A549 (cell line): ENCODE results near the gene CALML5. TPM values are rescaled to one million over a fixed set of nuclear protein-coding genes. Genes with fewer than 3 reads are reported as not detected.

ENCODE experiments used
- ATAC-seq, 2 experiments: fragments of 200-7000 bp in 1 of 2; fragments of >200 bp in 1 of 2; cut with Nextera tagmentation in 1 of 2; cut with Tn5 transposase in 1 of 2; 3 replicates each; pipeline versions ENCODE4 v1.8.0 to v1.9.1; 2018 to 2020; ENCODE audit warnings: mild to moderate bottlenecking in 1 of 2, moderate library complexity in 1 of 2
- CTCF ChIA-PET: fragments of 300-600 bp; sonication (Branson Sonifier 250); formaldehyde crosslinking; extraction: SDS; loops from one replicate; lab custom pipeline; 2021; ENCODE audit warnings: antibody characterized with exemption, inconsistent platforms; lab: Yijun Ruan, JAX
- POLR2A ChIA-PET: fragments of 350-600 bp; formaldehyde crosslinking; extraction: SDS; loops from one replicate; lab custom pipeline; 2021; ENCODE audit warnings: antibody characterized with exemption, inconsistent platforms; lab: Yijun Ruan, JAX
- DNase-seq, 2 experiments: peaks; one replicate each; pipeline versions ENCODE4 v3.0.0 to v3.0.0-alpha.2; 2011 to 2016; ENCODE audit warnings: low read depth in 1 of 2, low spot score in 1 of 2
- FAIRE-seq: peaks from 2 replicates; lab custom pipeline; 2011; peaks lifted over from hg19 to GRCh38; lab: Jason Lieb, UNC
- H3K27ac ChIP-seq, 2 experiments: fragments of >200 bp; sonication (Bioruptor Twin); formaldehyde crosslinking; 3 replicates each; pipeline ENCODE4 v1.5.1; 2016 to 2017
- H3K4me1 ChIP-seq: fragments of >200 bp; sonication (Bioruptor Twin); formaldehyde crosslinking; 3 replicates; pipeline ENCODE4 v1.6.1; 2016
- H3K4me2 ChIP-seq: fragments of >200 bp; sonication (Bioruptor Twin); formaldehyde crosslinking; 3 replicates; pipeline ENCODE4 v1.6.1; 2016
- H3K4me3 ChIP-seq: fragments of >200 bp; sonication (Bioruptor Twin); formaldehyde crosslinking; 3 replicates; pipeline ENCODE4 v1.5.1; 2016
- H3K9me3 ChIP-seq: fragments of >200 bp; sonication (Bioruptor Twin); formaldehyde crosslinking; 3 replicates; pipeline ENCODE4 v1.6.1; 2016
- CBX2 ChIP-seq: fragments of 200-600 bp; sonication (generic); IDR thresholded peaks from 2 replicates; pipeline ENCODE4 v1.6.1; 2016; ENCODE audit warnings: low read depth, mild to moderate bottlenecking, borderline replicate concordance
- CBX8 ChIP-seq: fragments of 200-600 bp; sonication (generic); IDR thresholded peaks from 2 replicates; pipeline ENCODE4 v1.6.1; 2016
- CHD2 ChIP-seq: fragments of 150-350 bp; IDR thresholded peaks from 2 replicates; pipeline ENCODE4 v1.6.1; 2014; ENCODE audit warnings: low read length; ENCODE audit not compliant: partially characterized antibody
- CHD4 ChIP-seq: fragments of 200-600 bp; sonication (generic); IDR thresholded peaks from 2 replicates; pipeline ENCODE4 v1.6.1; 2016; ENCODE audit warnings: antibody characterized with exemption, mild to moderate bottlenecking, borderline replicate concordance
- EHF ChIP-seq: fragments of 250-450 bp; sonication (Bioruptor Pico); IDR thresholded peaks from 2 replicates; pipeline ENCODE4 v1.5.0; 2020; ENCODE audit warnings: mild to moderate bottlenecking
- EHMT2 ChIP-seq: fragments of 200-600 bp; sonication (generic); IDR thresholded peaks from 2 replicates; pipeline ENCODE4 v1.6.1; 2016; ENCODE audit warnings: antibody characterized with exemption, low read depth, mild to moderate bottlenecking, moderate library complexity
- EP300 ChIP-seq, 2 experiments: fragments of >200 bp; sonication (Bioruptor Twin); formaldehyde crosslinking; IDR thresholded peaks; 2 replicates in 1 of 2; 3 replicates in 1 of 2; pipeline ENCODE4 v1.6.1; 2016 to 2017
- FOXS1 ChIP-seq: fragments of 250-450 bp; sonication (Bioruptor Pico); IDR thresholded peaks from 2 replicates; pipeline ENCODE4 v1.5.0; 2020; ENCODE audit warnings: mild to moderate bottlenecking, moderate library complexity
- HEYL ChIP-seq: fragments of 250-450 bp; sonication (Bioruptor Pico); IDR thresholded peaks from 2 replicates; pipeline ENCODE4 v1.8.0; 2021; ENCODE audit warnings: mild to moderate bottlenecking, moderate library complexity
- HOXA7 ChIP-seq: fragments of 250-450 bp; sonication (Bioruptor Pico); IDR thresholded peaks from 2 replicates; pipeline ENCODE4 v1.5.0; 2020; ENCODE audit warnings: mild to moderate bottlenecking, moderate library complexity
- HOXB13 ChIP-seq: fragments of 250-450 bp; sonication (Bioruptor Pico); IDR thresholded peaks from 2 replicates; pipeline ENCODE4 v1.5.0; 2020; ENCODE audit warnings: low read depth, mild to moderate bottlenecking, moderate library complexity
- JUNB ChIP-seq: fragments of >200 bp; sonication (Bioruptor Twin); formaldehyde crosslinking; IDR thresholded peaks from 2 replicates; pipeline ENCODE4 v1.6.1; 2016
- MAFK ChIP-seq: fragments of 450-650 bp; IDR thresholded peaks from 2 replicates; pipeline ENCODE4 v1.6.1; 2014; ENCODE audit not compliant: partially characterized antibody
- MYC ChIP-seq: IDR thresholded peaks from 2 replicates; pipeline ENCODE4 v1.6.1; 2012; ENCODE audit warnings: mild to moderate bottlenecking, inconsistent platforms, low read length, improper control_type of control experiment, borderline replicate concordance
- NFE2L2 ChIP-seq: fragments of 150-350 bp; conservative IDR thresholded peaks from 2 replicates; pipeline ENCODE4 v1.6.1; 2014; ENCODE audit warnings: low read length
- NPAS2 ChIP-seq: fragments of 250-450 bp; sonication (Bioruptor Pico); IDR thresholded peaks from 2 replicates; pipeline ENCODE4 v1.8.0; 2022; ENCODE audit warnings: mild to moderate bottlenecking, moderate library complexity, borderline replicate concordance
- POLR2AphosphoS2 ChIP-seq: conservative IDR thresholded peaks from 2 replicates; pipeline ENCODE4 v1.6.1; 2012; ENCODE audit warnings: low read length, improper control_type of control experiment, inconsistent platforms
- RARB ChIP-seq: fragments of 250-450 bp; sonication (Bioruptor Pico); IDR thresholded peaks from 2 replicates; pipeline ENCODE4 v1.8.0; 2021; ENCODE audit warnings: mild to moderate bottlenecking, moderate library complexity
- RFX5 ChIP-seq: fragments of 450-650 bp; IDR thresholded peaks from 2 replicates; pipeline ENCODE4 v1.7.1; 2014; ENCODE audit warnings: antibody characterized with exemption, mild to moderate bottlenecking, moderate library complexity
- RNF2 ChIP-seq: fragments of 200-600 bp; sonication (generic); IDR thresholded peaks from 2 replicates; pipeline ENCODE4 v1.6.1; 2016; ENCODE audit warnings: low read depth, mild to moderate bottlenecking, antibody characterized with exemption, moderate library complexity, borderline replicate concordance
- ZC3H11A ChIP-seq: fragments of 450-650 bp; IDR thresholded peaks from 2 replicates; pipeline ENCODE4 v1.6.1; 2014; ENCODE audit warnings: antibody characterized with exemption, mild to moderate bottlenecking
- ZFP36 ChIP-seq: fragments of 450-650 bp; IDR thresholded peaks from 2 replicates; pipeline ENCODE4 v1.6.1; 2014; ENCODE audit warnings: borderline replicate concordance; ENCODE audit not compliant: partially characterized antibody
- ZNF302 ChIP-seq: fragments of 250-450 bp; sonication (Bioruptor Pico); IDR thresholded peaks from 2 replicates; pipeline ENCODE4 v1.9.0; 2021; ENCODE audit warnings: inconsistent platforms, mild to moderate bottlenecking, moderate library complexity
- ZSCAN20 ChIP-seq: fragments of 250-450 bp; sonication (Bioruptor Pico); IDR thresholded peaks from 2 replicates; pipeline ENCODE4 v1.8.0; 2022; ENCODE audit warnings: mild to moderate bottlenecking, moderate library complexity
- WGBS: methylation state at CpG from one replicate; pipeline ENCODE4 v1.1.6; 2017; ENCODE audit errors: missing lambda C conversion rate; 5-methylcytosine and 5-hydroxymethylcytosine counted together
- polyA plus RNA-seq, 4 experiments: library from polyadenylated mRNA; depleted of rRNA in 3 of 4; stranded (reverse); fragments of >200 nt; fragmentation: RNase III in 1 of 4; extraction: RNeasy Plus Mini Kit Qiagen cat#74134 plus additional on column Dnase treatment in 1 of 4; gene quantifications; 2 replicates in 3 of 4; 3 replicates in 1 of 4; pipeline ENCODE4 v1.2.3, GENCODE V29; 2011 to 2017
- TF ChIP-seq, protein P1 (sequence below): fragments of 150-350 bp; IDR thresholded peaks from 2 replicates; pipeline ENCODE4 v1.6.1; 2014; ENCODE audit warnings: low read depth, mild to moderate bottlenecking, low read length
- TF ChIP-seq, protein P2 (sequence below): IDR thresholded peaks from 2 replicates; pipeline ENCODE4 v1.6.1; 2012

CALML5 gene
- polyA plus RNA-seq, 2 of the 4 experiments (the other 2 are of a cell fraction), result not detected

DNA sequence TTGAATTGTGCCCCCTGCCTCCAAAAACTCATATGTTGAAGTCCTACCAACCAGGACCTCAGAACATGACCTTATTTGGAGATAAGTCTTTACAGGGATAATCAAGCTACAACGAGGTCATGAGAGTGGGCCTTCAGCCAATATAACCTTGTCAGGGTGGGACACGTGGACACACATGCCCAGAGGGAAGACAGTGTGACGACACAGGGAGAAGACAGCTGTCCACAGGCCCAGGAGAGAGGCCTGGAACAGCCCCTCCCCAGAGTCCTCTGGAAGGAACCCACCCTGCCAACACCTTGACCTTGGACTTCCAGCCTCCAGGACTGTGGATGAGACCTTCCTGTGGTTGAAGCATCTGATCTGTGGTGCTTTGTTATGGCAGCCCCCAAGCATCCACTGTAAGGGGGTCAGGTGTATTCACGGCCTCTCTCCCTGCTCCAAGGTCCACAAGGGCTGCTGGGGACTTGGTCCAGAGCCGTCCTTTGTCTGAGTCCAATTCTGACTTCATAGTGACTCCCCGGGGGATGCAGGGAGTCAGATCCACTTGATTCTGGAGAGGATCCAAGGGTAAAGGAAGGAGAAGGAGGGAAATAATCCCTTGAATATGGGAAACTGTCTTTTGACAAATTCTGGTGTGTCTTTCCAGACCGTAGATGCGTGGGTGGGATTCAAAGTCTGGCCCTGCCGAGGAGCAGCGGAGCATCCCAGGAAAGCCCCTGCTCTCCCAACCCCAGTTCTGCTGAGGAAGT, 32.4 kb upstream of the CALML5 start:
- DNase-seq (no peak), FAIRE-seq (no peak), ATAC-seq (no peak)
- WGBS, result 64% methylated on average over 9 of the region's 10 CpGs
- Histone ChIP-seq H3K4me3 (no peak overlapping the region), H3K9me3 (no peaks in the 10 kb centered on the region), H3K4me2 (no peak overlapping the region), H3K4me1 (no peaks in the 10 kb centered on the region; the same call in 2 of the 3 replicates), H3K27ac (no peak overlapping the region)
- no peak for TF ChIP-seq ZSCAN20 (CRISPR knock-in tag)
- no peak for TF ChIP-seq POLR2AphosphoS2
- no peak for TF ChIP-seq ZNF302
- TF ChIP-seq CBX8, result no peak
- TF ChIP-seq EP300 (IDR thresholded peaks at IDR 0.05), result no peak
- CTCF ChIA-PET, result interaction anchor here (5.9 kb wide), 1 partner anchor 91 kb away, joined by 28 read pairs; no protein-coding TSS in a partner anchor
- POLR2A ChIA-PET, result no interaction called here

DNA sequence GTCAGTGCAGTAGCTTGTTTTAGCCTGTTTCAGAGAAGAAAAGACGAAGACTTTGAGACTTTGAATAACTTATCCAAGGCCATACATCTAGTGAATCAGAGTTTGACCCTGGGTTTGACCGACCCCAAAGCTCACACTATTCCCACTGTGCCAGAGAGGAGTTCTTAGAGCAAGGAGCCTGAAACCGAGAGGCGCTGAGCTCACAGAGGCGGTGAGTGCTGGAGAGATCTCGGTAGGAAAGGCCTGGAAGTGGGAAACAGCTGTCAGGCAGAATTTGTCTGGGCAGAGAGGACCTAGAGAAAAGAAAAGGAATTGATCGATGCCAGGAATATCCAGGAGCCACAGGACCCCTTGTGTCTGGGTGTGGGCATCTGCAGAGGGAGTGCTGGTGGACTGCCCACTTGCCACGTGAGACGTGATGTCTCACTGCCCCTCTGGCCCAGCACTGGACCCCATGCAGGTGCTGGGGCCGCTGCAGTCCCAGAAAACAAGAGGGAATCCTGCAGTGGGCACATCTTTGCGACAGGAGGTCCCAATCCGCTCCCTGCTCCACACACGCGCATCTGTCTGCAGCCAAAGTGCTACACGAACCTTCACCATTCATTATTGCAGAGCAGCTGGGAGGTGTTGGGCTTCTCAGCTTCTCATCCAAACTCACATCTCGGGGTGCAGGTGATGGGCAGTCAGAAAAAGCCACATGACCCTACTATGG, 31.6 kb upstream of the CALML5 start:
- H3K4me1 ChIP-seq, result no peaks in the 10 kb centered on the region; the same call in 2 of the 3 replicates
- DNase-seq, result no peak
- TF ChIP-seq JUNB (no peak), ZSCAN20 (CRISPR knock-in tag) (no peak), ZC3H11A (no peak), NPAS2 (no peak), RNF2 (no peak), HOXB13 (CRISPR knock-in tag) (no peak), CHD2 (no peak), MYC (no peak), MAFK (no peak)
- TF ChIP-seq, protein P1, sequence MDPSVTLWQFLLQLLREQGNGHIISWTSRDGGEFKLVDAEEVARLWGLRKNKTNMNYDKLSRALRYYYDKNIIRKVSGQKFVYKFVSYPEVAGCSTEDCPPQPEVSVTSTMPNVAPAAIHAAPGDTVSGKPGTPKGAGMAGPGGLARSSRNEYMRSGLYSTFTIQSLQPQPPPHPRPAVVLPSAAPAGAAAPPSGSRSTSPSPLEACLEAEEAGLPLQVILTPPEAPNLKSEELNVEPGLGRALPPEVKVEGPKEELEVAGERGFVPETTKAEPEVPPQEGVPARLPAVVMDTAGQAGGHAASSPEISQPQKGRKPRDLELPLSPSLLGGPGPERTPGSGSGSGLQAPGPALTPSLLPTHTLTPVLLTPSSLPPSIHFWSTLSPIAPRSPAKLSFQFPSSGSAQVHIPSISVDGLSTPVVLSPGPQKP, result no peak
- H3K4me3 ChIP-seq, result no peak overlapping the region
- H3K4me2 ChIP-seq, result no peak overlapping the region
- no peak for ATAC-seq
- no peak for FAIRE-seq
- ChIA-PET CTCF (interaction anchor here (1.0 to 5.9 kb wide), 3 partner anchors 10 to 92 kb away, joined by 3 to 28 read pairs (median 3); no protein-coding TSS in a partner anchor), POLR2A (no interaction called here)
- H3K27ac ChIP-seq, result no peak overlapping the region
- H3K9me3 ChIP-seq, result no peaks in the 10 kb centered on the region
- WGBS, result 80% methylated on average over 15 of the region's 16 CpGs

DNA sequence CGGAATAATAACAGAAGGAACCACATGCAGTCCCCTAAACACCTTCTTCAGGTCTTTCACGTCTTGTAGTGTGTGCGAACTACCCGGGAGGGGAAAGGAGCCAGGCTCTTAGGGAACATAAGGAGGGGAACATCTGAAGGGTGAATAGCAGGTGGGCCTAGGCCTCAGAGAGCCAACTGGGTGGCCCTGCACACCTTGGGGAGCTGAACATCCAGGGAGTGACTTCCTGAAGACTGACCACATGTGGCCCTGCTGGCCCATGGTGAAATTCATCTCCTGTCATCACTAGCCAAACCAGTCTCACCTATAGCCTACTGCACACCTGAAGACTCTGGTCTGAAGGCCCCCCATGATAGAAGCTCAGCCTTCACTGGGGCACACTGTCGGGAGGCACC, 31.0 kb upstream of the CALML5 start:
- POLR2A ChIA-PET, result no interaction called here
- no peak for FAIRE-seq

More for the DNA sequence above, 31.0 kb upstream of the CALML5 start:
- Histone ChIP-seq H3K4me1 (no peaks in the 10 kb centered on the region; the same call in 2 of the 3 replicates), H3K9me3 (no peaks in the 10 kb centered on the region), H3K4me2 (no peak overlapping the region), H3K27ac (no peak overlapping the region), H3K4me3 (no peak overlapping the region)
- DNase-seq (no peak), ATAC-seq (no peak)
- no peak for TF ChIP-seq NFE2L2
- no peak for TF ChIP-seq ZNF302
- no peak for TF ChIP-seq RFX5
- TF ChIP-seq EHMT2, result no peak
- TF ChIP-seq RARB, result no peak
- no peak for TF ChIP-seq EHF (CRISPR knock-in tag)
- TF ChIP-seq ZSCAN20 (CRISPR knock-in tag), result no peak
- TF ChIP-seq FOXS1 (CRISPR knock-in tag), result no peak
- TF ChIP-seq, protein P2, sequence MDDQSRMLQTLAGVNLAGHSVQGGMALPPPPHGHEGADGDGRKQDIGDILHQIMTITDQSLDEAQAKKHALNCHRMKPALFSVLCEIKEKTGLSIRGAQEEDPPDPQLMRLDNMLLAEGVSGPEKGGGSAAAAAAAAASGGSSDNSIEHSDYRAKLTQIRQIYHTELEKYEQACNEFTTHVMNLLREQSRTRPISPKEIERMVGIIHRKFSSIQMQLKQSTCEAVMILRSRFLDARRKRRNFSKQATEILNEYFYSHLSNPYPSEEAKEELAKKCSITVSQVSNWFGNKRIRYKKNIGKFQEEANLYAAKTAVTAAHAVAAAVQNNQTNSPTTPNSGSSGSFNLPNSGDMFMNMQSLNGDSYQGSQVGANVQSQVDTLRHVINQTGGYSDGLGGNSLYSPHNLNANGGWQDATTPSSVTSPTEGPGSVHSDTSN, result no peak
- TF ChIP-seq HOXA7 (CRISPR knock-in tag), result no peak
- TF ChIP-seq HEYL (CRISPR knock-in tag), result no peak
- no peak for TF ChIP-seq ZFP36
- TF ChIP-seq ZC3H11A, result no peak
- TF ChIP-seq CHD4, result no peak
- no peak for TF ChIP-seq CBX2
- WGBS, result 92% methylated on average over 5 of the region's 5 CpGs
- CTCF ChIA-PET, result interaction anchor here (0.7 to 5.9 kb wide), 7 partner anchors 9 to 258 kb away, joined by 3 to 28 read pairs (median 4); no protein-coding TSS in a partner anchor
